CD4-positive, alpha-beta memory T cell (primary cell): ENCODE measurements around the gene C11orf21. TPM values are rescaled to one million over a fixed set of nuclear protein-coding genes. Genes with fewer than 3 reads are reported as not detected.

ENCODE experiments used
- CTCF ChIA-PET: fragments of 350-600 bp; sonication (Branson Sonifier 250); formaldehyde crosslinking; loops from one replicate; lab custom pipeline; 2021; ENCODE audit warnings: inconsistent platforms; ENCODE audit not compliant: partially characterized antibody; lab: Charles Lee
- POLR2A ChIA-PET: fragments of 350-600 bp; sonication (Branson Sonifier 250); formaldehyde crosslinking; loops from one replicate; lab custom pipeline; 2021; ENCODE audit not compliant: partially characterized antibody; lab: Charles Lee
- DNase-seq, 5 donors: peaks; one replicate each; pipeline versions ENCODE4 v3.0.0 to v3.0.0-alpha.2; 2020 to 2022; ENCODE audit warnings: mixed read lengths in 1 of 5
- H3K27ac ChIP-seq: one replicate; pipeline ENCODE4 v1.7.0; 2013; ENCODE audit warnings: low read depth, low read length
- H3K27me3 ChIP-seq: 2 replicates; pipeline ENCODE4 v1.7.0; 2013; ENCODE audit warnings: mild to moderate bottlenecking, low read length, moderate library complexity; ENCODE audit not compliant: insufficient read depth
- H3K36me3 ChIP-seq: 2 replicates; pipeline ENCODE4 v1.7.0; 2013; ENCODE audit warnings: mild to moderate bottlenecking, low read length, moderate library complexity; ENCODE audit not compliant: insufficient read depth
- H3K4me1 ChIP-seq: 2 replicates; pipeline ENCODE4 v1.7.0; 2013; ENCODE audit warnings: mild to moderate bottlenecking, low read length, moderate library complexity; ENCODE audit not compliant: insufficient read depth
- H3K4me3 ChIP-seq, 2 donors: one replicate each; pipeline ENCODE4 v1.7.0; 2013; ENCODE audit warnings: low read length in 2 of 2, mild to moderate bottlenecking in 1 of 2
- H3K9me3 ChIP-seq, 2 donors: one replicate each; pipeline ENCODE4 v1.7.0; 2013; ENCODE audit warnings: low read length in 2 of 2, control low read depth in 1 of 2; ENCODE audit not compliant: control insufficient read depth in 1 of 2
- H3K27ac Mint-ChIP-seq, 7 donors: one replicate each; pipeline ENCODE4 v1.8.0; 2020 to 2021; ENCODE audit warnings: mixed read lengths in 7 of 7, mild to moderate bottlenecking in 6 of 7, inconsistent platforms in 3 of 7, moderate library complexity in 3 of 7
- H3K27me3 Mint-ChIP-seq, 2 donors: one replicate each; pipeline ENCODE4 v1.8.0; 2020 to 2021; ENCODE audit warnings: mixed read lengths in 2 of 2
- H3K36me3 Mint-ChIP-seq, 2 donors: one replicate each; pipeline ENCODE4 v1.8.0; 2020 to 2021; ENCODE audit warnings: mixed read lengths in 2 of 2, inconsistent platforms in 1 of 2, mild to moderate bottlenecking in 1 of 2
- H3K4me1 Mint-ChIP-seq, 4 donors: one replicate each; pipeline ENCODE4 v1.8.0; 2020 to 2021; ENCODE audit warnings: mixed read lengths in 4 of 4, mild to moderate bottlenecking in 1 of 4
- H3K4me3 Mint-ChIP-seq, 8 donors: one replicate each; pipeline ENCODE4 v1.8.0; 2020 to 2021; ENCODE audit warnings: mixed read lengths in 8 of 8, mild to moderate bottlenecking in 7 of 8, moderate library complexity in 6 of 8, inconsistent platforms in 3 of 8
- H3K9me3 Mint-ChIP-seq, 8 donors: one replicate each; pipeline ENCODE4 v1.8.0; 2020 to 2021; ENCODE audit warnings: mixed read lengths in 8 of 8, mild to moderate bottlenecking in 5 of 8, inconsistent platforms in 3 of 8, moderate library complexity in 1 of 8
- intact Hi-C: fragments of 100-400 bp; cut with micrococcal nuclease; formaldehyde crosslinking; loops from one replicate; pipeline ENCODE4 v1.15.1; 2023
- polyA plus RNA-seq, 2 donors: library from polyadenylated mRNA; unstranded; fragments of 300-500 nt; fragmentation: Illumina TruSeq; gene quantifications; one replicate each; pipeline ENCODE4 v1.2.3, GENCODE V29; 2021
- total RNA-seq, 2 experiments: library from RNA; stranded (reverse); gene quantifications; one replicate each; pipeline ENCODE4 v1.2.3, GENCODE V29; 2021

The C11orf21 gene
- total and polyA plus RNA-seq, 4 experiments from 2014 or later, result 9.4 to 65.6 (median 37.6) TPM

GRCh38 chr11:2260491-2261364 lies 41.0 kb downstream of the C11orf21 start:
- Mint-ChIP-seq H3K4me3 (no peak overlapping the region), H3K27ac (no peak overlapping the region), H3K36me3 (no peaks in the 10 kb centered on the region), H3K27me3 (peaks cover 3 to 4% of the 10 kb centered on the region in 2 donors), H3K9me3 (no peaks in the 10 kb centered on the region), H3K4me1 (peaks cover 5 to 6% (median 6%) of the 10 kb centered on the region in 4 donors)
- POLR2A ChIA-PET, result no interaction called here
- Histone ChIP-seq H3K27ac (no peak overlapping the region), H3K4me3 (no peak overlapping the region), H3K9me3 (no peaks in the 10 kb centered on the region), H3K4me1 (peaks cover 9% of the 10 kb centered on the region), H3K27me3 (no peaks in the 10 kb centered on the region), H3K36me3 (no peaks in the 10 kb centered on the region)
- DNase-seq, result no peak
- CTCF ChIA-PET, result no interaction called here
- intact Hi-C loops, result loop anchor here (10.0 kb wide), 1 partner anchor 46 kb away; no protein-coding TSS in a partner anchor

GRCh38 chr11:2259897-2260451 lies 41.7 kb downstream of the C11orf21 start:
- Histone ChIP-seq H3K36me3 (no peaks in the 10 kb centered on the region), H3K9me3 (no peaks in the 10 kb centered on the region), H3K4me3 (no peak overlapping the region), H3K27ac (no peak overlapping the region), H3K27me3 (no peaks in the 10 kb centered on the region), H3K4me1 (peaks cover 1% of the 10 kb centered on the region)
- ChIA-PET CTCF (no interaction called here), POLR2A (no interaction called here)
- DNase-seq, result no peak
- H3K9me3 Mint-ChIP-seq, result peaks cover 0 to 3% (median 0%) of the 10 kb centered on the region in 8 donors
- H3K4me1 Mint-ChIP-seq, result no peaks in the 10 kb centered on the region
- H3K4me3 Mint-ChIP-seq, result no peak overlapping the region
- peaks cover 0 to 3% of the 10 kb centered on the region in 2 donors for H3K27me3 Mint-ChIP-seq
- no peak overlapping the region for H3K27ac Mint-ChIP-seq
- no peaks in the 10 kb centered on the region for H3K36me3 Mint-ChIP-seq
- intact Hi-C loops, result loop anchor here (10.0 kb wide), 1 partner anchor 45 kb away; no protein-coding TSS in a partner anchor

GRCh38 chr11:2259466-2259830 lies 42.3 kb downstream of the C11orf21 start:
- CTCF ChIA-PET, result no interaction called here

GRCh38 chr11:2258501-2259465 lies 42.9 kb downstream of the C11orf21 start:
- H3K9me3 ChIP-seq, result no peaks in the 10 kb centered on the region
- no peak for DNase-seq
- no peaks in the 10 kb centered on the region for H3K36me3 ChIP-seq
- Mint-ChIP-seq H3K4me3 (no peak overlapping the region), H3K27me3 (peaks cover 0 to 3% of the 10 kb centered on the region in 2 donors), H3K4me1 (no peaks in the 10 kb centered on the region), H3K36me3 (no peaks in the 10 kb centered on the region), H3K27ac (peak overlapping the region in 1 of 7 donors; percentile 4), H3K9me3 (peaks cover 0 to 6% (median 0%) of the 10 kb centered on the region in 8 donors)
- no peak overlapping the region for H3K4me3 ChIP-seq
- no peaks in the 10 kb centered on the region for H3K4me1 ChIP-seq
- no peaks in the 10 kb centered on the region for H3K27me3 ChIP-seq
- CTCF ChIA-PET, result interaction anchor here (1.6 kb wide), 1 partner anchor 46 kb away, joined by 4 read pairs; no protein-coding TSS in a partner anchor
- intact Hi-C loops, result no loop called here
- POLR2A ChIA-PET, result no interaction called here
- no peak overlapping the region for H3K27ac ChIP-seq

More at GRCh38 chr11:2259466-2259830, 42.3 kb downstream of the C11orf21 start:
- no peak overlapping the region for H3K27ac ChIP-seq
- POLR2A ChIA-PET, result no interaction called here
- no peak for DNase-seq
- H3K36me3 Mint-ChIP-seq, result no peaks in the 10 kb centered on the region
- no peaks in the 10 kb centered on the region for H3K27me3 ChIP-seq
- no peak overlapping the region for H3K4me3 Mint-ChIP-seq
- no peaks in the 10 kb centered on the region for H3K9me3 ChIP-seq
- no peak overlapping the region for H3K4me3 ChIP-seq
- H3K9me3 Mint-ChIP-seq, result peaks cover 0 to 6% (median 0%) of the 10 kb centered on the region in 8 donors
- H3K27ac Mint-ChIP-seq, result no peak overlapping the region
- intact Hi-C loops, result no loop called here
- H3K4me1 ChIP-seq, result no peaks in the 10 kb centered on the region
- peaks cover 0 to 3% of the 10 kb centered on the region in 2 donors for H3K27me3 Mint-ChIP-seq
- H3K4me1 Mint-ChIP-seq, result no peaks in the 10 kb centered on the region
- H3K36me3 ChIP-seq, result no peaks in the 10 kb centered on the region

GRCh38 chr11:2256951-2257700 lies 44.6 kb downstream of the C11orf21 start:
- Histone ChIP-seq H3K4me3 (no peak overlapping the region), H3K4me1 (no peaks in the 10 kb centered on the region), H3K36me3 (no peaks in the 10 kb centered on the region), H3K27ac (no peak overlapping the region), H3K27me3 (no peaks in the 10 kb centered on the region), H3K9me3 (no peaks in the 10 kb centered on the region)
- Mint-ChIP-seq H3K36me3 (no peaks in the 10 kb centered on the region), H3K27me3 (peaks cover 0 to 3% of the 10 kb centered on the region in 2 donors), H3K9me3 (peaks cover 0 to 6% (median 0%) of the 10 kb centered on the region in 8 donors), H3K27ac (peak overlapping the region in 1 of 7 donors; percentile 53), H3K4me1 (no peaks in the 10 kb centered on the region), H3K4me3 (no peak overlapping the region)
- ChIA-PET POLR2A (no interaction called here), CTCF (interaction anchor here (1.6 kb wide), 1 partner anchor 48 kb away, joined by 4 read pairs; no protein-coding TSS in a partner anchor)
- no peak for DNase-seq
- intact Hi-C loops, result no loop called here

- no peaks in the 10 kb centered on the region for H3K4me1 Mint-ChIP-seq
- H3K9me3 ChIP-seq, result no peaks in the 10 kb centered on the region
- no peaks in the 10 kb centered on the region for H3K36me3 ChIP-seq
- H3K27ac Mint-ChIP-seq, result peak overlapping the region in 1 of 7 donors; percentile 53
- no peaks in the 10 kb centered on the region for H3K27me3 ChIP-seq
- no peak for DNase-seq
- H3K36me3 Mint-ChIP-seq, result no peaks in the 10 kb centered on the region
- ChIA-PET POLR2A (no interaction called here), CTCF (no interaction called here)
- H3K4me1 ChIP-seq, result no peaks in the 10 kb centered on the region
- peaks cover 0 to 6% (median 0%) of the 10 kb centered on the region in 8 donors for H3K9me3 Mint-ChIP-seq
- no peak overlapping the region for H3K4me3 Mint-ChIP-seq
- intact Hi-C loops, result no loop called here
- H3K27ac ChIP-seq, result no peak overlapping the region
- peaks cover 0 to 3% of the 10 kb centered on the region in 2 donors for H3K27me3 Mint-ChIP-seq
- no peak overlapping the region for H3K4me3 ChIP-seq
Observed at GRCh38 chr11:2256293-2256913, 45.3 kb downstream of the C11orf21 start.
